ENCODE results near the gene GLYATL2.

GLYATL2 gene

DNA sequence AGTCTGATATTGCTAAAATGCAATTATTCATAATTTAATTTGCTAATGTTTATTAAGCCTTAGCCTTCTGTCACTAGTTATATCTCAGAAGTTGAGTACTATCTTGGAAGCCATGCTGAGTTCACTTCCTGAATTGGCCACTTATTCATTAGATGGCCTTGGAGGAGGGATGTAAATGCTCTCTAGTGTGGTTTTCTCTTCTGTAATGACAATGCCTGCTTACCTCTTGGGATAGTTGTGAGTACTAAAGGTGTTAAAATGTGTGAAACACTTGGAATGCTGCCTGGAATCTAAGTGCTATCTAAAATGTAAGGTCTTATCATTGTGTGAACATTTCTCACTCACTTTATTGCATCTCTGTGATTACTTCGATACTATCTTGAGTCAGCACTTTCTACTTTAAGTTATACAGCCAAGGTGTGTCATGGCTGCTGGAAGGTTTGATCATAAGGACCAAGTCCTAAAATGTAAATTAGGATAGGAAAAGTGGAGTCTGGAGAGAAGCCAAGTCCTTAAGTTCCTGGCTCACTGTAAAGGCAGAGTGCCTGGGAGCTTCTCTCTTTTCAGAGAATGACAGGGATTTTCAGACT, 12.4 kb downstream of the GLYATL2 start:
- no peak for TF ChIP-seq CTCF (IDR thresholded peaks at IDR 0.05; ENCODE audit: extremely low read depth, missing control alignments)
- DNase-seq (ENCODE audit: low spot score), result no peak

- no peak for DNase-seq (ENCODE audit: low spot score)
- no peak for TF ChIP-seq CTCF (IDR thresholded peaks at IDR 0.05; ENCODE audit: extremely low read depth, missing control alignments)
Measured at GRCh38 chr11:58830673-58831301, 13.7 kb downstream of the GLYATL2 start.

GRCh38 chr11:58829786-58830185, 14.7 kb downstream of the GLYATL2 start:
- DNase-seq (ENCODE audit: low spot score), result no peak
- TF ChIP-seq CTCF (IDR thresholded peaks at IDR 0.05; ENCODE audit: extremely low read depth, missing control alignments), result no peak

DNA sequence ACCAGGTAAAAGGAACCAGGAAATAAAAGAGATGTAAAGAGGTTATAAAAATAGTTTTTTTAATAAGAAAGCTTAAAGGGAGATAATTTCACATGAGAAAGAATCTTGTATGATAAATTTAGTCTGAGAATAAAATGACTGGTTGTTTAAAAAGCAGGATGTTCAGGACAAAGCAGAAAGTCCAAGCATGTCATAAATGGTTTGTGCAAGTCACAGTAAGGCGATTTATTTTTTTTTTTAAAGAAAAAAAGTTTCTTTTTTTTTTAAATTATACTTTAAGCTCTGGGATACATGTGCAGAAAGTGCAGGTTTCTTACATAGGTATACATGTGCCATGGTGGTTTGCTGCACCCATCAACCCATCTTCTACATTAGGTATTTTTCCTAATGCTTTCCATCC, 30.8 kb downstream of the GLYATL2 start:
- DNase-seq (ENCODE audit: low spot score), result no peak
- TF ChIP-seq CTCF (IDR thresholded peaks at IDR 0.05; ENCODE audit: extremely low read depth, missing control alignments), result no peak

GRCh38 chr11:58811499-58811898, 33.0 kb downstream of the GLYATL2 start:
- DNase-seq (ENCODE audit: low spot score), result no peak
- no peak for TF ChIP-seq CTCF (IDR thresholded peaks at IDR 0.05; ENCODE audit: extremely low read depth, missing control alignments)

DNA sequence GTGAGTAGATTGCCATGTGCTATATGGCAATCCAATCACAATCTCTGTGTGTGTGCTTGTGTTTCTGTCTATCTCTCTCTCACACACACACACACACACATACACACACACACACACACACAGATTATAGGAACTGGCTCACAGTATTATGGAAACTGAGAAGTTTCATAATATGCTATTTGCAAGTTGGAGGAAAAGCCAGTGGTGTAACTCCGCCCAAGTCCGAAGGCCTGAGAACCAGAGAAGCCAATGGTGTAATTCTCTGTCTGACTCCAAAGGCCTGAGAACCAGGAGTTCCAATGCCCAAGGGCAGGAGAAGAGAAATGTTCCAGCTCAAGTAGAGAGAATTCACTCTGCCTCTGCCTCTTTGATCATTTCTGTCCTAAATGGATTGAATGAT, 37.2 kb downstream of the GLYATL2 start:
- no peak for DNase-seq (ENCODE audit: low spot score)
- no peak for TF ChIP-seq CTCF (IDR thresholded peaks at IDR 0.05; ENCODE audit: extremely low read depth, missing control alignments)

DNA sequence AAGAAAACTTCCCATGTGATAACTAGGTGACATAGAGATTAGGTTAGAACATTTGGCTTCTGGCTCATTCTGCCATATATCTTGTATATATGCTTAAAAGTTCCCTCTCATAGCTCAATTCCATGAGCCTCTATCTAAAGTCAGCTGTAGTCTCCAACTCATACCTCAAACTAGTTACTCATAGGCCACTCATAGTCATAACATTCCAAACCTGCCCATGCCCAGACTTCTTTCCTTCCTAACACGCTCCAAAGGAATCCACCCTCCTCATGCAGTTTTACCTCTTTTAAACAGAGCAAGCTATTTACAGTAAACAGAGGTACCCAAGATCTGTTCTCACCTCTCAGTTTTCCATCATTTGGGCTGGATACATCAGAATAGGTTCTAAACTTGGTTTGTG, 39.4 kb downstream of the GLYATL2 start:
- DNase-seq (ENCODE audit: low spot score), result no peak
- TF ChIP-seq CTCF (IDR thresholded peaks at IDR 0.05; ENCODE audit: extremely low read depth, missing control alignments), result no peak
